RWPE2 (cell line): ENCODE measurements around the gene NLGN4Y.

Experiments used
- ATAC-seq: fragments of 200-7000 bp; cut with Tn5 transposase; 3 replicates; pipeline ENCODE4 v1.9.1; 2021; ENCODE audit warnings: low read depth
- DNase-seq: peaks from one replicate; pipeline ENCODE4 v3.0.0-alpha.2; 2020; ENCODE audit warnings: low spot score
- H3K27ac ChIP-seq: fragments of 450-650 bp; 2 replicates; pipeline ENCODE4 v1.5.1; 2017; ENCODE audit warnings: mild to moderate bottlenecking; ENCODE audit not compliant: poor library complexity, severe bottlenecking
- H3K27me3 ChIP-seq: fragments of 250-450 bp; sonication (Bioruptor Pico); 2 replicates; pipeline ENCODE4 v1.5.1; 2021; ENCODE audit warnings: mild to moderate bottlenecking, moderate library complexity; ENCODE audit not compliant: insufficient read depth, poor library complexity, severe bottlenecking
- H3K36me3 ChIP-seq: fragments of 250-450 bp; sonication (Bioruptor Pico); 2 replicates; pipeline ENCODE4 v1.5.1; 2020; ENCODE audit warnings: low read depth, mild to moderate bottlenecking, moderate library complexity
- H3K4me1 ChIP-seq: fragments of 250-450 bp; sonication (Bioruptor Pico); 2 replicates; pipeline ENCODE4 v1.5.1; 2021; ENCODE audit warnings: mild to moderate bottlenecking, moderate library complexity; ENCODE audit not compliant: insufficient read depth, poor library complexity, severe bottlenecking
- H3K4me3 ChIP-seq: fragments of 250-450 bp; sonication (Bioruptor Pico); 2 replicates; pipeline ENCODE4 v1.5.1; 2021; ENCODE audit warnings: mild to moderate bottlenecking, moderate library complexity; ENCODE audit not compliant: severe bottlenecking
- H3K9me3 ChIP-seq: fragments of 250-450 bp; sonication (Bioruptor Pico); 2 replicates; pipeline ENCODE4 v1.5.1; 2021; ENCODE audit warnings: mild to moderate bottlenecking, moderate library complexity; ENCODE audit not compliant: severe bottlenecking
- TF ChIP-seq, protein P1 (sequence below): fragments of 450-650 bp; IDR thresholded peaks from one replicate; pipeline ENCODE4 v1.5.1; 2017; ENCODE audit warnings: mild to moderate bottlenecking, moderate library complexity; ENCODE audit not compliant: poor library complexity, severe bottlenecking

The NLGN4Y gene

DNA sequence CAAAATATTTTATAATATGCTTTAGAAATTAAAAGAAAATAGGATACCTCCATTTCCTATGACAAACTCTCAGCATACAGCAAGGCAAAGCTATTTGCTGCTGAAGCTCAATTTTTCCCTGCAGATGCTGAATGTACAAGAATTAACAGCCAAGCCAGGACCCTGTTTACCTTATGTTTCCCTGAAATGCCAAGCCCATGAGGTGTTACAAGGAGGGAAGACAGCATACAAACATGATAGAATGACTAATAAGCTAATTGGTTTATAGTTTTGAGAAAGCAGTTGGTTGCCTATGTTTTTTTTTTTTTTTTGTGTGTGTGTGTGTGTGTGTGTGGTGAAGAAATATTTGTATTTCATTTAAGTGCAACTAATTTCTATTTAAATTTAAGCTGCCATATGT lies 113.2 kb downstream of the NLGN4Y start:
- H3K9me3 ChIP-seq: no peaks in the 10 kb centered on the region
- DNase-seq (no peak), ATAC-seq (peak; percentile 63; the same call in 2 of the 3 replicates)
- no peak overlapping the region for H3K4me3 ChIP-seq
- H3K27ac ChIP-seq: no peak overlapping the region
- H3K36me3 ChIP-seq: no peaks in the 10 kb centered on the region; the same call in 1 of the 2 replicates
- peaks cover 10% of the 10 kb centered on the region for H3K4me1 ChIP-seq
- TF ChIP-seq, protein P1, sequence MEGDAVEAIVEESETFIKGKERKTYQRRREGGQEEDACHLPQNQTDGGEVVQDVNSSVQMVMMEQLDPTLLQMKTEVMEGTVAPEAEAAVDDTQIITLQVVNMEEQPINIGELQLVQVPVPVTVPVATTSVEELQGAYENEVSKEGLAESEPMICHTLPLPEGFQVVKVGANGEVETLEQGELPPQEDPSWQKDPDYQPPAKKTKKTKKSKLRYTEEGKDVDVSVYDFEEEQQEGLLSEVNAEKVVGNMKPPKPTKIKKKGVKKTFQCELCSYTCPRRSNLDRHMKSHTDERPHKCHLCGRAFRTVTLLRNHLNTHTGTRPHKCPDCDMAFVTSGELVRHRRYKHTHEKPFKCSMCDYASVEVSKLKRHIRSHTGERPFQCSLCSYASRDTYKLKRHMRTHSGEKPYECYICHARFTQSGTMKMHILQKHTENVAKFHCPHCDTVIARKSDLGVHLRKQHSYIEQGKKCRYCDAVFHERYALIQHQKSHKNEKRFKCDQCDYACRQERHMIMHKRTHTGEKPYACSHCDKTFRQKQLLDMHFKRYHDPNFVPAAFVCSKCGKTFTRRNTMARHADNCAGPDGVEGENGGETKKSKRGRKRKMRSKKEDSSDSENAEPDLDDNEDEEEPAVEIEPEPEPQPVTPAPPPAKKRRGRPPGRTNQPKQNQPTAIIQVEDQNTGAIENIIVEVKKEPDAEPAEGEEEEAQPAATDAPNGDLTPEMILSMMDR: no peak
- no peaks in the 10 kb centered on the region for H3K27me3 ChIP-seq

DNA sequence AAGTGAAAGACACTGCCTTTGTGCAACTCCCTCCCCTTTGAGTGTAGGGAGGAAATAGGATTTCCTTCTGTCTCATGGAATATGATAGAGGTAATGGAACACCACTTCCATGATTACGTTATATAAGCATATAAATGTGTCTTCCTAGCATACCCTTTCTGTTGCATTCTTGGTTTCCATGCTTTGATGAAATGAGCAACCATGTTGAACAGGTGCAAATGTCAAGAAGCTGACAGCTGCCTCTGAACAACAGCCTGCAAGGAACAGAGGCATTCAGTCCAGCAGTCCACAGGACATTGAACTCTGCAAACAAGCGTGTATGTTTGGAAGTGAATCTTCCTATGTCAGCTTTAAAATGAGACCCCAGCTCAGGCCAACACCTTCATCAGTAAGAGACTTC lies 117.5 kb downstream of the NLGN4Y start:
- Histone ChIP-seq H3K27ac (no peak overlapping the region), H3K36me3 (no peaks in the 10 kb centered on the region; the same call in 1 of the 2 replicates), H3K4me1 (peaks cover 13% of the 10 kb centered on the region), H3K9me3 (no peaks in the 10 kb centered on the region), H3K27me3 (no peaks in the 10 kb centered on the region), H3K4me3 (no peak overlapping the region)
- DNase-seq: no peak
- TF ChIP-seq, protein P1: no peak
- ATAC-seq: no peak

DNA sequence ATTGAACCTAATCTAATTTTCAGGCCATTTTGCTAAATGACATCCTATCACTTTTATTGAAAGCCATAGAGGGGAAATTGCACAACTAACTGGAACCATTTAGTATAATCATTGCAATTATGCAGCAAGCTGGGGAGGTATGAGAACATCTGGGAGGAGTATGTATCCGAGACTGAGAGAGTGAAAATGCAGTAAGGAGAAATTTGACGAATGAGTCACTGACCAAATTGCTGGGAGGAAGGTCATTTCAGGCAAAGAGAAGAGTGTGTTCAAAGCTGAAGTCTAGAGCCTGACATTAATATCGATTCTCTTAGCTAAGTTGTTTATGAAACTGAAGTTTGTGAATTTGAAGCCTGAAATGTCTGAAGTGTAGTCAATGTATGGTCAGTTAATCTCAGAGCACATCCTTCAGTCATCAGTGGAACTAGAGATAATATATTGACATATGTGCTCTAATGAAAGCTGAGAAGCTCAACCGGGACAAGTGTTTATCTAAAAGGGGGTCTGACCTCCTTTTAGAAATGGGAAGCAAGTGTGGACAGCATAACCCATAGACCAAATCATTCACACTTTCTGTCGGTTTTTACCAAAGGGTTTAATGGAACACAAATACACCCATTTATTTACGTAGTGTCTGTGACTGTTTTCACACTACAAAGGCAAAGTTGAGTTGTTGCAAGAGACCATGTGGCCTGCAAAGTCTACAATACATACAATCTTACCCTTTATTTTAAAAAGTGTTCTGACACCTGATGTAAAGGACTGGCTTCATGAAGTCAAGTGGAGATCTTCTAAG lies 120.0 kb downstream of the NLGN4Y start:
- peaks cover 9% of the 10 kb centered on the region for H3K4me1 ChIP-seq

DNA sequence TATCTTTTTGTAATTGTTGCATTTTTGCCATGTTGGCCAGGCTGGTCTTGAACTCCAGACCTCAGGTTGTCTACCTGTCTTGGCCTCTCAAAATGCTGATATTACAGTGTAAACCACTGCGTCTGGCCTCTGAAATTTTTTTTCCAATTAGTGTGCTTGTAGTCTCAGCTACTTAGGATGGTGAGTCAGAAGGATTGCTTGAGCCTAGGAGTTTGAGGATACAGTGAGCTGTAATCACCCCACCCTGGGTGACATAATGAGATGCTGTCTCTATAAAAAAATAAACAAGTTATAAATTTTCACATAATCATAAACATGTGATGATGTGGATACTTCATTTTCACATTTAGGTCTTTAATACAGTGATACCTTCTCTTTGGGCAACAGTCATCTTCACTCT lies 154.9 kb downstream of the NLGN4Y start:
- ATAC-seq (no peak), DNase-seq (no peak)
- H3K36me3 ChIP-seq: no peaks in the 10 kb centered on the region
- no peaks in the 10 kb centered on the region for H3K9me3 ChIP-seq
- H3K27me3 ChIP-seq: no peaks in the 10 kb centered on the region
- no peaks in the 10 kb centered on the region for H3K4me1 ChIP-seq
- TF ChIP-seq, protein P1: no peak
- no peak overlapping the region for H3K27ac ChIP-seq
- H3K4me3 ChIP-seq: no peak overlapping the region

More for the DNA sequence above, 120.0 kb downstream of the NLGN4Y start:
- Histone ChIP-seq H3K4me3 (no peak overlapping the region), H3K36me3 (no peaks in the 10 kb centered on the region), H3K27ac (peak overlapping the region; percentile 29), H3K27me3 (no peaks in the 10 kb centered on the region), H3K9me3 (no peaks in the 10 kb centered on the region)
- TF ChIP-seq, protein P1: no peak
- ATAC-seq (peak; percentile 88), DNase-seq (no peak)

DNA sequence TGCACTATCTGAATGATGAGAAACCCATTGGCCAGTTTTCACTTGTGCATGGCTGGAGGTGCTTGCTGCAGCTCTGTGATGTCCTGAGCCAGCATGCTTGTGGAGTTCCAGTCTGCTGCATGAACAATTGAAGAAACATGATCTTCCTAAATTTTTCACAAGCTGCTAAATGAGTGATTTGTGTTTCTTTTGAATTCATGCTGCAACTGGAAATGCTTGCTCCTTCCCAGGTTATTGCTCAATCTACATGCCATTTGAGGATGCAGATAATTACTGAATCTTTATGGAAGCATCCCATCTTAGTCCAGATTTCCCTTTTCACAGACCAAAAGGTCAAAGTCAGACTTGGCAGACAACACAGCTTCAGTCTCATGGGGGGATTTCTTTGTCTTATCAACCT lies 170.2 kb downstream of the NLGN4Y start:
- DNase-seq: no peak

More for the DNA sequence above, 170.2 kb downstream of the NLGN4Y start:
- Histone ChIP-seq H3K4me3 (no peak overlapping the region), H3K27me3 (no peaks in the 10 kb centered on the region), H3K4me1 (peaks cover 10% of the 10 kb centered on the region), H3K9me3 (no peaks in the 10 kb centered on the region), H3K36me3 (no peaks in the 10 kb centered on the region), H3K27ac (no peak overlapping the region)
- ATAC-seq: no peak
- TF ChIP-seq, protein P1: no peak
